LNCAP (cell line): ENCODE measurements around the gene ECD.

ENCODE experiments used
- TF ChIP-seq, protein P1 (sequence below): fragments of 450-650 bp; IDR thresholded peaks from 2 replicates; pipeline ENCODE4 v1.5.1; 2017; ENCODE audit warnings: mild to moderate bottlenecking

ECD gene

DNA sequence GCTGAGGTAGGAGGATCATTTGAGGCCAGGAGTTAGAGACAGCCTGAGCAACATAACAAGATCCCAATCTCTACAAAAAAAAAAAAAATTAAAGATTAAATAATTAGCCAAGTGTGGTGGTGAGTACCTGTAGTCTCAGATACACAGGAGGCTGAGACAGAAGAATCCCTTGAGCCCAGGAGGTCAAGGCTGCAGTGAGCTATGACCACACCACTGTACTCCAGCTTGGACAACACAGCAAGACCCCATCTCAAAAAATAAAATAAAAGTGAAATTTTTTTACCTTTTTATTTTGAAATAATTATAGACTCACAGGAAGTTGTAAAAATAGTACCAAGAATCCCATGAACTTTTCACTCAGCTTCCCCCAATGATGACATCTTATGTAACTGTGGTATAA, 5.1 kb upstream of the ECD start:
- TF ChIP-seq, protein P1, sequence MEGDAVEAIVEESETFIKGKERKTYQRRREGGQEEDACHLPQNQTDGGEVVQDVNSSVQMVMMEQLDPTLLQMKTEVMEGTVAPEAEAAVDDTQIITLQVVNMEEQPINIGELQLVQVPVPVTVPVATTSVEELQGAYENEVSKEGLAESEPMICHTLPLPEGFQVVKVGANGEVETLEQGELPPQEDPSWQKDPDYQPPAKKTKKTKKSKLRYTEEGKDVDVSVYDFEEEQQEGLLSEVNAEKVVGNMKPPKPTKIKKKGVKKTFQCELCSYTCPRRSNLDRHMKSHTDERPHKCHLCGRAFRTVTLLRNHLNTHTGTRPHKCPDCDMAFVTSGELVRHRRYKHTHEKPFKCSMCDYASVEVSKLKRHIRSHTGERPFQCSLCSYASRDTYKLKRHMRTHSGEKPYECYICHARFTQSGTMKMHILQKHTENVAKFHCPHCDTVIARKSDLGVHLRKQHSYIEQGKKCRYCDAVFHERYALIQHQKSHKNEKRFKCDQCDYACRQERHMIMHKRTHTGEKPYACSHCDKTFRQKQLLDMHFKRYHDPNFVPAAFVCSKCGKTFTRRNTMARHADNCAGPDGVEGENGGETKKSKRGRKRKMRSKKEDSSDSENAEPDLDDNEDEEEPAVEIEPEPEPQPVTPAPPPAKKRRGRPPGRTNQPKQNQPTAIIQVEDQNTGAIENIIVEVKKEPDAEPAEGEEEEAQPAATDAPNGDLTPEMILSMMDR, result no peak

DNA sequence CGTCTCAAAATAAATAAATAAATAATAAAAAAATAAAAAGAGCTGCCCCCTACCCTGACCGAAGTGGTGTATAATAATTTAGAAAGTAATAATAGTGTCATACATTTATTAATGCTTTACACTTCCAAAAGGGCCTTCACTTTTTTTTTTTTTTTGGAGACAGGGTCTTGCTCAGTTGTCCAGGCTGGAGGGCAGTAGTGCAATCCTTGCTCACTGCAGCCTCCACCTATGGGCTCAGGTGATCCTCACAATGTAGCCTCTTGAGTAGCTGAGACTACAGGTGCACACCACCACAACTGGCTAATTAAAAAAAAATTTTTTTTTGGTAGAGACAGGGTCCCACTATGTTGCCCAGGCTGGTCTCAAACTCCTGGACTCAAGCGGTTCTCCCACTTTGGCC, 1.5 kb upstream of the ECD start:
- TF ChIP-seq, protein P1, result no peak

GRCh38 chr10:73168465-73168803, 626 bp upstream of the ECD start:
- TF ChIP-seq, protein P1, result no peak; the same call in 1 of the 2 replicates

DNA sequence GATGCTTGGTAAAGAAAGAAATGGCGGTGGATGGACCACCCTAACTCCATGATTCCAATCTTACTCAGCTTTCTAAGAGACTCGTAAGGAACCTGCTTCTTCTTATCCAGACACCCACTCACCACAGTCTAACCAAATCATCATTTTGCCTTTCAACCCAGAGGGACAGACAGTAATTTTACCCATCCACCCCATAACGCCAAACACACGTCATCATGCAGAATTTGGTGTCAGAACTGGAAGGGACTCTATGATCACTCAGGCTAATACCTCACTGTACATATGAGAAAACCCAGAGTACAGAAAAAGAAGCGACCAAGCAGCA, 388 bp downstream of the ECD start:
- TF ChIP-seq, protein P1, result no peak

- TF ChIP-seq, protein P1, result no peak
Observed at GRCh38 chr10:73166972-73167371, 836 bp downstream of the ECD start.

- TF ChIP-seq, protein P1, result no peak
Observed at GRCh38 chr10:73163096-73163495, 4.7 kb downstream of the ECD start.

GRCh38 chr10:73161662-73162061, 6.1 kb downstream of the ECD start:
- TF ChIP-seq, protein P1, result no peak

DNA sequence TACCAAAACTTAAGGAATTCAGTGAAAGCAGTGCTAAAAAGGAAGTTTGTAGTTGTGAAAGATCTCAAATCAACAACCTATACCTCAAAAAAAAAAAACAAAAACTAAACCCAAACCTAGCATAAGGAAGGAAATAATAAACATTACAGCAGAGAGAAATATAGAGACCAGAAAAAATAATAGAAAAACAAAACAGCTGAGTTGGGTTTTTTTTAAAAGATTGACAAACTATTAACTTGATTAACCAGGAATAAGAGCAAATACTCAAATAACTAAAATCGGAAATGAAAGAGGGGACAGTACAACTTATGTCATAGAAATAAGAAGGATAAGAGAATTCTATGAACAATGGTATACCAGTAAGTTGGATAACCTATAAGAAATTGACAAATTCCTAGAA, 6.7 kb downstream of the ECD start:
- TF ChIP-seq, protein P1, result no peak
